ENCODE measurements around the gene MEIG1. TPM values are rescaled to one million over a fixed set of nuclear protein-coding genes. Genes with fewer than 3 reads are reported as not detected.

MEIG1 gene
- not detected for total RNA-seq
- polyA plus RNA-seq, result 0.34 TPM
- long read RNA-seq, donor 1, result 0 reads
- long read RNA-seq, donor 2, result 0 reads
- long read RNA-seq, donor 3, result 0 reads
- long read RNA-seq, donor 4, result 0 reads

GRCh38 chr10:14959221-14960057 is at the start of gene MEIG1:
TSS of gene MEIG1 (plus strand) at chr10:14959388. CDS start at chr10:14966469, 7,081 bp downstream.
- Histone ChIP-seq H3K27me3 (ENCODE audit: control insufficient read depth, insufficient read depth) (no peaks in the 10 kb centered on the region), H3K27ac (ENCODE audit: low read length) (peak within 1 kb of the TSS; percentile 90), H3K4me1 (ENCODE audit: control insufficient read depth, insufficient read depth, low read length) (no peaks in the 10 kb centered on the region), H3K9me3 (ENCODE audit: control insufficient read depth, low read length) (no peaks in the 10 kb centered on the region), H3K4me3 (ENCODE audit: low read length) (peak within 1 kb of the TSS; percentile 57)
- peak; percentile 93 to 97 (median 97) for DNase-seq
- intact Hi-C loops (cut with DNase I), result loop anchor here in 1 of 4 donors (10.0 kb wide), 2 partner anchors 115 to 135 kb away; partner anchors contain the start of gene RPP38
- under 1% methylated on average over 60 of the region's 60 CpGs for WGBS
- ATAC-seq, result peak; percentile 99

GRCh38 chr10:14910953-14911352 is 48.2 kb upstream of the MEIG1 start:
- intact Hi-C loops (cut with DNase I), result no loop called here
- H3K4me1 ChIP-seq (ENCODE audit: control insufficient read depth, insufficient read depth, low read length), result no peaks in the 10 kb centered on the region
- no peak overlapping the region for H3K27ac ChIP-seq (ENCODE audit: low read length)
- H3K27me3 ChIP-seq (ENCODE audit: control insufficient read depth, insufficient read depth), result no peaks in the 10 kb centered on the region
- H3K9me3 ChIP-seq (ENCODE audit: control insufficient read depth, low read length), result no peaks in the 10 kb centered on the region
- ATAC-seq, result no peak
- 95% methylated on average over 4 of the region's 4 CpGs for WGBS
- H3K4me3 ChIP-seq (ENCODE audit: low read length), result no peak overlapping the region
- DNase-seq, result no peak

- no peak for DNase-seq
- Histone ChIP-seq H3K27ac (ENCODE audit: low read length) (no peak overlapping the region), H3K9me3 (ENCODE audit: control insufficient read depth, low read length) (no peaks in the 10 kb centered on the region), H3K4me1 (ENCODE audit: control insufficient read depth, insufficient read depth, low read length) (no peaks in the 10 kb centered on the region), H3K27me3 (ENCODE audit: control insufficient read depth, insufficient read depth) (no peaks in the 10 kb centered on the region), H3K4me3 (ENCODE audit: low read length) (no peak overlapping the region)
- intact Hi-C loops (cut with DNase I), result no loop called here
- ATAC-seq, result no peak
- WGBS, result 79% methylated on average over 3 of the region's 3 CpGs
These were observed 47.4 kb upstream of the MEIG1 start for GRCh38 chr10:14911801-14912200.

GRCh38 chr10:14916600-14916999 is 42.6 kb upstream of the MEIG1 start:
- Histone ChIP-seq H3K27ac (ENCODE audit: low read length) (no peak overlapping the region), H3K4me3 (ENCODE audit: low read length) (no peak overlapping the region), H3K4me1 (ENCODE audit: control insufficient read depth, insufficient read depth, low read length) (no peaks in the 10 kb centered on the region), H3K27me3 (ENCODE audit: control insufficient read depth, insufficient read depth) (no peaks in the 10 kb centered on the region), H3K9me3 (ENCODE audit: control insufficient read depth, low read length) (no peaks in the 10 kb centered on the region)
- ATAC-seq (no peak), DNase-seq (no peak)
- WGBS, result 97% methylated on average over 2 of the region's 2 CpGs
- intact Hi-C loops (cut with DNase I), result no loop called here

GRCh38 chr10:14917827-14918226 is 41.4 kb upstream of the MEIG1 start:
- Histone ChIP-seq H3K4me3 (ENCODE audit: low read length) (no peak overlapping the region), H3K9me3 (ENCODE audit: control insufficient read depth, low read length) (no peaks in the 10 kb centered on the region), H3K4me1 (ENCODE audit: control insufficient read depth, insufficient read depth, low read length) (no peaks in the 10 kb centered on the region), H3K27ac (ENCODE audit: low read length) (no peak overlapping the region), H3K27me3 (ENCODE audit: control insufficient read depth, insufficient read depth) (no peaks in the 10 kb centered on the region)
- over 99% methylated on average over 3 of the region's 3 CpGs for WGBS
- DNase-seq (no peak), ATAC-seq (no peak)
- intact Hi-C loops (cut with DNase I), result no loop called here

- no peaks in the 10 kb centered on the region for H3K9me3 ChIP-seq (ENCODE audit: control insufficient read depth, low read length)
- H3K4me1 ChIP-seq (ENCODE audit: control insufficient read depth, insufficient read depth, low read length), result no peaks in the 10 kb centered on the region
- no peak overlapping the region for H3K27ac ChIP-seq (ENCODE audit: low read length)
- ATAC-seq, result no peak
- no peaks in the 10 kb centered on the region for H3K27me3 ChIP-seq (ENCODE audit: control insufficient read depth, insufficient read depth)
- H3K4me3 ChIP-seq (ENCODE audit: low read length), result no peak overlapping the region
- no peak for DNase-seq
- intact Hi-C loops (cut with DNase I), result no loop called here
- 92% methylated on average over 3 of the region's 3 CpGs for WGBS
These were observed 40.2 kb upstream of the MEIG1 start for GRCh38 chr10:14918964-14919363.

GRCh38 chr10:14924013-14924412 is 35.2 kb upstream of the MEIG1 start:
- no peaks in the 10 kb centered on the region for H3K4me1 ChIP-seq (ENCODE audit: control insufficient read depth, insufficient read depth, low read length)
- 97% methylated on average over 7 of the region's 7 CpGs for WGBS
- H3K4me3 ChIP-seq (ENCODE audit: low read length), result no peak overlapping the region
- H3K27me3 ChIP-seq (ENCODE audit: control insufficient read depth, insufficient read depth), result no peaks in the 10 kb centered on the region
- ATAC-seq (no peak), DNase-seq (no peak)
- no peaks in the 10 kb centered on the region for H3K9me3 ChIP-seq (ENCODE audit: control insufficient read depth, low read length)
- intact Hi-C loops (cut with DNase I), result no loop called here
- H3K27ac ChIP-seq (ENCODE audit: low read length), result no peak overlapping the region

GRCh38 chr10:14925268-14925667 is 33.9 kb upstream of the MEIG1 start:
- intact Hi-C loops (cut with DNase I), result no loop called here
- H3K27me3 ChIP-seq (ENCODE audit: control insufficient read depth, insufficient read depth), result no peaks in the 10 kb centered on the region
- DNase-seq (no peak), ATAC-seq (no peak)
- WGBS, result 98% methylated on average over 2 of the region's 2 CpGs
- H3K27ac ChIP-seq (ENCODE audit: low read length), result no peak overlapping the region
- H3K9me3 ChIP-seq (ENCODE audit: control insufficient read depth, low read length), result no peaks in the 10 kb centered on the region
- H3K4me1 ChIP-seq (ENCODE audit: control insufficient read depth, insufficient read depth, low read length), result no peaks in the 10 kb centered on the region
- H3K4me3 ChIP-seq (ENCODE audit: low read length), result no peak overlapping the region

- intact Hi-C loops (cut with DNase I), result no loop called here
- H3K27me3 ChIP-seq (ENCODE audit: control insufficient read depth, insufficient read depth), result no peaks in the 10 kb centered on the region
- 94% methylated on average over 8 of the region's 8 CpGs for WGBS
- no peaks in the 10 kb centered on the region for H3K4me1 ChIP-seq (ENCODE audit: control insufficient read depth, insufficient read depth, low read length)
- no peaks in the 10 kb centered on the region for H3K9me3 ChIP-seq (ENCODE audit: control insufficient read depth, low read length)
- ATAC-seq, result no peak
- no peak overlapping the region for H3K4me3 ChIP-seq (ENCODE audit: low read length)
- H3K27ac ChIP-seq (ENCODE audit: low read length), result no peak overlapping the region
- no peak for DNase-seq
These were observed 33.1 kb upstream of the MEIG1 start for GRCh38 chr10:14926061-14926470.

GRCh38 chr10:14926722-14927416 is 32.3 kb upstream of the MEIG1 start:
- intact Hi-C loops (cut with DNase I), result no loop called here
- DNase-seq (no peak), ATAC-seq (no peak)
- H3K4me1 ChIP-seq (ENCODE audit: control insufficient read depth, insufficient read depth, low read length), result no peaks in the 10 kb centered on the region
- H3K4me3 ChIP-seq (ENCODE audit: low read length), result no peak overlapping the region
- no peak overlapping the region for H3K27ac ChIP-seq (ENCODE audit: low read length)
- H3K27me3 ChIP-seq (ENCODE audit: control insufficient read depth, insufficient read depth), result no peaks in the 10 kb centered on the region
- 91% methylated on average over 13 of the region's 13 CpGs for WGBS
- H3K9me3 ChIP-seq (ENCODE audit: control insufficient read depth, low read length), result no peaks in the 10 kb centered on the region

GRCh38 chr10:14930610-14931009 is 28.6 kb upstream of the MEIG1 start:
- DNase-seq (no peak), ATAC-seq (no peak)
- WGBS, result 95% methylated on average over 10 of the region's 10 CpGs
- Histone ChIP-seq H3K9me3 (ENCODE audit: control insufficient read depth, low read length) (no peaks in the 10 kb centered on the region), H3K4me1 (ENCODE audit: control insufficient read depth, insufficient read depth, low read length) (no peaks in the 10 kb centered on the region), H3K27me3 (ENCODE audit: control insufficient read depth, insufficient read depth) (no peaks in the 10 kb centered on the region), H3K27ac (ENCODE audit: low read length) (no peak overlapping the region), H3K4me3 (ENCODE audit: low read length) (no peak overlapping the region)
- intact Hi-C loops (cut with DNase I), result no loop called here

Measured in right cardiac atrium (tissue), 5 donors.